Neutrophil (primary cell): Measurements from ENCODE around the gene FAM228B.
A peak's percentile ranks its signal among the peaks of the same experiment; 100 is the strongest.

Experiments used
- H3K27ac ChIP-seq: fragments of 200-600 bp; sonication (generic); 2 replicates; pipeline ENCODE4 v1.5.1; 2016; ENCODE audit warnings: mild to moderate bottlenecking, moderate library complexity
- H3K27me3 ChIP-seq: fragments of 200-600 bp; sonication (generic); 2 replicates; pipeline ENCODE4 v1.6.0; 2016; ENCODE audit warnings: mild to moderate bottlenecking
- H3K36me3 ChIP-seq: fragments of 200-600 bp; sonication (generic); 2 replicates; pipeline ENCODE4 v1.5.1; 2017
- H3K4me1 ChIP-seq, 2 experiments: fragments of 200-600 bp in 1 of 2; sonication (generic) in 1 of 2; 1 replicate in 1 of 2; 2 replicates in 1 of 2; pipeline versions ENCODE4 v1.5.1 to v1.6.1; 2013 to 2016; ENCODE audit warnings: low read depth in 1 of 2, low read length in 1 of 2, mild to moderate bottlenecking in 1 of 2, moderate library complexity in 1 of 2; ENCODE audit not compliant: control insufficient read depth in 1 of 2, insufficient read depth in 1 of 2
- H3K4me3 ChIP-seq, 2 experiments: fragments of 200-600 bp in 1 of 2; sonication (generic) in 1 of 2; 1 replicate in 1 of 2; 2 replicates in 1 of 2; pipeline ENCODE4 v1.5.1; 2013 to 2016; ENCODE audit warnings: low read depth in 1 of 2, low read length in 1 of 2, mild to moderate bottlenecking in 1 of 2, moderate library complexity in 1 of 2
- H3K9me3 ChIP-seq: fragments of 200-600 bp; sonication (generic); 2 replicates; pipeline ENCODE4 v1.5.1; 2016
- TF ChIP-seq, protein P1 (sequence below): fragments of 200-600 bp; sonication (generic); IDR thresholded peaks from 2 replicates; pipeline ENCODE4 v1.5.1; 2016; ENCODE audit warnings: antibody characterized with exemption

Gene FAM228B

DNA sequence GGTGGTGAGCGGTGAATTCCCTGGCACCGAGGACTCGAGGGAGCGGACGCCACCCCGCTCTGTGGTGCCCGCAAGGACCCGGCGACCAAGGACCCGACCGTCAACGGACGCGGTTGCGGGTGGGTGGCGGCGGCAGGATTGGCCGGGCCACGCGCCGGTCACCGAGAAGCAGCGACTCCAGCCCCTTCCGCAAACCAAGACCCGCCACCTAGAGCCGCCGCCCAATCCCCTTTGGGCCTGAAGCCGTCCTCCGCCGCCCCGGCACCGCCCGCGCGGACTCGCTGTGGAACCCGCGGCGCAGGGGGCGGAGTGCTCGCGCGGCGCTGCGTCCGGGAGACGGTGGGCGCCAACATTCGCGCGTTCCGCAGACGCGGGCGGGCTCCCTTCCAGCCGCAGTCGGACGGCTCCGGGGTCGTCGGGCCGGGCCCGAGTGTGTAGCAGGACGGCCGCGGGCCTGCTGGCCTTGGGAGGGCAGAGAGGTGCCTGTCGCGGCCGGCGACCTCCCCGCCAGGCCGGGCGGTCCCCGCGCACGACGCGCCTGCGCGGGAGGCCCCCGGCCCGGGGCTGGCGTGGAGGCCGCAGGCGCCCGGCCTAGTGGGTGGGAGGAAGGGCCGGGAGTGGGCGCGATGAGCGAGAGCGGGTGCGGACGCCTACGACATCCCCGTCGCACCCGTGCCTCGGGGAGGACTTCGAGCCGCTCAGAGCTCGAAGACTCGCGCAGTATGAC is at the start of gene FAM228B, which contains the start of gene PFN4:
Gene FAM228B (plus strand): TSS at position 275 of the 727 bp plus-strand sequence. CDS start 893 bp downstream, outside the sequence.
Gene PFN4 (minus strand): TSS at position 140 of the 727 bp plus-strand sequence. CDS start 799 bp downstream, outside the sequence.
- Histone ChIP-seq H3K36me3 (no peaks in the 10 kb centered on the region), H3K27ac (peak within 1 kb of the TSS; percentile 46), H3K4me3 (peak within 1 kb of the TSS; percentile 62 to 67), H3K4me1 (peaks cover 12 to 13% of the 10 kb centered on the region in 2 experiments), H3K27me3 (peaks cover 4% of the 10 kb centered on the region), H3K9me3 (no peaks in the 10 kb centered on the region)
- TF ChIP-seq, protein P1, sequence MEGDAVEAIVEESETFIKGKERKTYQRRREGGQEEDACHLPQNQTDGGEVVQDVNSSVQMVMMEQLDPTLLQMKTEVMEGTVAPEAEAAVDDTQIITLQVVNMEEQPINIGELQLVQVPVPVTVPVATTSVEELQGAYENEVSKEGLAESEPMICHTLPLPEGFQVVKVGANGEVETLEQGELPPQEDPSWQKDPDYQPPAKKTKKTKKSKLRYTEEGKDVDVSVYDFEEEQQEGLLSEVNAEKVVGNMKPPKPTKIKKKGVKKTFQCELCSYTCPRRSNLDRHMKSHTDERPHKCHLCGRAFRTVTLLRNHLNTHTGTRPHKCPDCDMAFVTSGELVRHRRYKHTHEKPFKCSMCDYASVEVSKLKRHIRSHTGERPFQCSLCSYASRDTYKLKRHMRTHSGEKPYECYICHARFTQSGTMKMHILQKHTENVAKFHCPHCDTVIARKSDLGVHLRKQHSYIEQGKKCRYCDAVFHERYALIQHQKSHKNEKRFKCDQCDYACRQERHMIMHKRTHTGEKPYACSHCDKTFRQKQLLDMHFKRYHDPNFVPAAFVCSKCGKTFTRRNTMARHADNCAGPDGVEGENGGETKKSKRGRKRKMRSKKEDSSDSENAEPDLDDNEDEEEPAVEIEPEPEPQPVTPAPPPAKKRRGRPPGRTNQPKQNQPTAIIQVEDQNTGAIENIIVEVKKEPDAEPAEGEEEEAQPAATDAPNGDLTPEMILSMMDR = peak; percentile 7

- H3K27ac ChIP-seq = no peak overlapping the region
- peaks cover 47% of the 10 kb centered on the region for H3K36me3 ChIP-seq
- peaks cover 37 to 45% of the 10 kb centered on the region in 2 experiments for H3K4me1 ChIP-seq
- no peak overlapping the region for H3K4me3 ChIP-seq
- TF ChIP-seq, protein P1 = no peak
- no peaks in the 10 kb centered on the region for H3K27me3 ChIP-seq
- H3K9me3 ChIP-seq = no peaks in the 10 kb centered on the region
Observed at GRCh38 chr2:24073816-24074215, 49.5 kb upstream of the FAM228B start.

GRCh38 chr2:24075259-24075658 is 48.0 kb upstream of the FAM228B start:
- Histone ChIP-seq H3K27ac (peak overlapping the region; percentile 95), H3K4me3 (peak overlapping the region; percentile 84 to 100), H3K4me1 (peaks cover 33 to 38% of the 10 kb centered on the region in 2 experiments), H3K9me3 (no peaks in the 10 kb centered on the region), H3K36me3 (peaks cover 48% of the 10 kb centered on the region), H3K27me3 (no peaks in the 10 kb centered on the region)
- TF ChIP-seq, protein P1 = no peak

DNA sequence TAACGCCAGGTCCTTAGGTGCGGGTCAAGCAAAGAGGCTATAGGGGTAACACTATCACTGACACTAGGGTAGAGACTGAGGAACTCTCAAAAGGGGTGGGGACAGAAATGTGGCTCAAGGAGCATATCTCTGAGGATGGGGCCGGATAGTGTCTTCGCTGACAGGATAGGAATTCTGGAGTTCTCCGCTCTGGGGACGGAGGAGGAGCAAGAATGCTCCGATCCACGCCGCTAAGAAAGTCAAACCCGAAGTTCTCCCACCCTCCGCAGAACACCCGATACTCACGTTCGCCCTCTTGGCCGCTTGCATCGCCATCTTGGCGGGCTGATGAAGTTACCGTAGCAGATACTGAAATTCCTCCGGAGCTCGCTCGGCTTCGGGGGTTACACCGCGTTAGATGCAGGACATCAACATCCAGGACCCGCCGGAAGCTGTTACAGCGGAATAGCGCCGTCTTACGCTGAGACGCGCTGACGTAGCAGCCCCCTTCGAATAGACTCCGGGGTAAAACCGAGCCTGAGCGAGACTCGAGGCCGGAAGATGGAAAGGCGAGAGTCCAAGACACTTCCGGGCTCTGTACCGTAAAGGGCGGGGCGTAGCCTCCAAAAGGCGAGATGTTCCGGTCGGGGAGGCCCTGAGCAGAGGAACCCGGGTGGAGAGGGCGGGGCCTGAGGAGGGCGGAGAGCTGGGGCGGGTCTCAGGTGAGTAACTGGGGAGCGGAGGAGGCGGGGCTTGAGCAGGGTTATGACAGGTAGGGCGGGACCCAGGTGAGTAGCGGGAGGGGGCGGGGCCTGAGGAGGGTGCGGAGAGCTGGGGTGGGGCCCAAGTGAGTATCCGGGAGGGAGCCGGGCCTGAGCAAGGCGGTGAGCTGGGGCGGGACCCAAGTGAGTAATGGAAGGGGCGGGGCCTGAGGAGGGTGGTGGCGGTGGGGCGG is 47.1 kb upstream of the FAM228B start, which contains the start of gene SF3B6:
Gene SF3B6 (minus strand): TSS at position 412 of the 934 bp plus-strand sequence. CDS start 97 bp downstream, at position 315.
- no peaks in the 10 kb centered on the region for H3K27me3 ChIP-seq
- H3K27ac ChIP-seq = peak within 1 kb of the TSS; percentile 95
- H3K4me1 ChIP-seq = peaks cover 42 to 47% of the 10 kb centered on the region in 2 experiments
- TF ChIP-seq, protein P1 = no peak
- peak within 1 kb of the TSS; percentile 84 to 100 for H3K4me3 ChIP-seq
- H3K9me3 ChIP-seq = no peaks in the 10 kb centered on the region
- H3K36me3 ChIP-seq = peaks cover 45% of the 10 kb centered on the region

GRCh38 chr2:24076849-24077534 is 46.3 kb upstream of the FAM228B start:
- TF ChIP-seq, protein P1 = no peak
- Histone ChIP-seq H3K27me3 (no peaks in the 10 kb centered on the region), H3K36me3 (peaks cover 37% of the 10 kb centered on the region), H3K9me3 (no peaks in the 10 kb centered on the region), H3K4me1 (peaks cover 51 to 55% of the 10 kb centered on the region in 2 experiments), H3K4me3 (peak overlapping the region; percentile 84 to 100), H3K27ac (peak overlapping the region; percentile 95)
